ENCODE results near the gene STXBP1.

DNA sequence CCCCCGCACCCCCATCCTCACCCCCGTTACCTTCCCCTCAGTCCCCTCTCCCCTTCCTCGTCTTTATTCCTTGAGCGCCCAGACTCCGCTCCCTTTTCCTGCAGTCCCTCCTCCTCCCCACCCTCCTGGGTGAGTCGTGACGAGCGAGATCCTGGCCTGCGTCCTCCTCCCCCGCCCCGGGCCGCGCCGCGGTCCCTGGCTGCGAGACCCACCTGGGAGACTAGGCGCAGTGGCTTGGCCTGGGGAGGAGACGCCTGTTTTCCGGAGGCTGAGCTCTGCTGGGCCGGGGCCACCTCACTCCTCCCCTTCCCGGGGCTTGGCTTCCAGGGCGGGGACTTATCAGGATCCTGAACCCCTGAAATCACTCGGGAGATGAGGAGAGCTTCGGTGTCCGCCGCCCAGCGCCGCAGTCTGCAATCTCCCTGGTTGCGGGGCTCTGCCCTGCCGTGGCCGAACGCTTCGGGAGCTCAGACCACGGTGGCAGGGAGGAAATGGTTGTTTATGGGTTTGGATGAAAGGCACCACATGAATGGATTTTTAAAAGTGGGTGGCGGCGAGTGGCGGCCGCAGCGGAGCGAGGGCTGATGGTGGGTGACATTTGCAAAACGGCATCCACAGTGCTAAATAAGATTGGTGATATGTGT lies 984 bp downstream of the STXBP1 start:
- TF ChIP-seq, protein P1, sequence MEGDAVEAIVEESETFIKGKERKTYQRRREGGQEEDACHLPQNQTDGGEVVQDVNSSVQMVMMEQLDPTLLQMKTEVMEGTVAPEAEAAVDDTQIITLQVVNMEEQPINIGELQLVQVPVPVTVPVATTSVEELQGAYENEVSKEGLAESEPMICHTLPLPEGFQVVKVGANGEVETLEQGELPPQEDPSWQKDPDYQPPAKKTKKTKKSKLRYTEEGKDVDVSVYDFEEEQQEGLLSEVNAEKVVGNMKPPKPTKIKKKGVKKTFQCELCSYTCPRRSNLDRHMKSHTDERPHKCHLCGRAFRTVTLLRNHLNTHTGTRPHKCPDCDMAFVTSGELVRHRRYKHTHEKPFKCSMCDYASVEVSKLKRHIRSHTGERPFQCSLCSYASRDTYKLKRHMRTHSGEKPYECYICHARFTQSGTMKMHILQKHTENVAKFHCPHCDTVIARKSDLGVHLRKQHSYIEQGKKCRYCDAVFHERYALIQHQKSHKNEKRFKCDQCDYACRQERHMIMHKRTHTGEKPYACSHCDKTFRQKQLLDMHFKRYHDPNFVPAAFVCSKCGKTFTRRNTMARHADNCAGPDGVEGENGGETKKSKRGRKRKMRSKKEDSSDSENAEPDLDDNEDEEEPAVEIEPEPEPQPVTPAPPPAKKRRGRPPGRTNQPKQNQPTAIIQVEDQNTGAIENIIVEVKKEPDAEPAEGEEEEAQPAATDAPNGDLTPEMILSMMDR (IDR thresholded peaks at IDR 0.05; ENCODE audit: low read depth, low read length, poor library complexity, severe bottlenecking), result no peak
- no peak for TF ChIP-seq EZH2phosphoT487 (IDR thresholded peaks at IDR 0.05; ENCODE audit: borderline replicate concordance, low read length)
